ENCODE results near the gene GPR4.

DNA sequence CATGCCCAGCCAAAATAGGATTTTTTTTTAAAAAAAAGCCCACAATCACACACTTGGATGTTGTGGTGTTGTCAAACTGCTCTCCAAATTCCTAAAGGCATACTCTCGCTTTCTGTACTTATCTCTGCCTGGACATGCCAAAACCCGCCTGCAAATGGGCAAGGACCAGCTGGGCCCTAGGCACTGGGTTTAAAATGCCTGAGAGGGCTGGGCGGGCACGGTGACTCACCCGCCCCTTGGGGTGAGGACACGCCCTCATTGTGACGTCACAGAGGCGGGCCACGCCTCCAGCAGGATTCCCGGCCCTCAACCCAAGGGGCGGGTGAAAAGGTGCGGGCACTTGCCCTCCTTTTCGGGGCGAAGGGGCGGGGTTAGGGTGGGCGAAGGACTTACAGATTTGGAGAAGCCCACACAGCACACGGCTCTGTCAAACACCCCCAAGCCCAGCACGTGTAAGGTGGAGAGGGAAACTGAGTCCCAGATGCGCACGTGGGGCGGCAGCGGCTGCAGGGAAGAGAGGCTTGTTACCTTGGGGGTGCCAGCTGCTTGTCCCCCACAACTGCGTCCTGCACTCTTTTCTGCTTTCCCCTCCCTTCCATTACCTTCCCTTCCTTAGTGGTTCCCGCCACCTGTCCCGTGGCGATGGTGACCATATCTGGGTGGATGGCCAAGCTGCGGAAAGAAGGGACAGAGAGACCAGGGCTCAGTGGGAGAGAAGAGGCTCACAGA lies 30.6 kb upstream of the GPR4 start:
- TF ChIP-seq POLR2AphosphoS5 (IDR thresholded peaks at IDR 0.05; ENCODE audit: low read depth, low read length) (no peak), POLR2A (IDR thresholded peaks at IDR 0.05; ENCODE audit: low read depth, low read length) (no peak), TAF1 (IDR thresholded peaks at IDR 0.05; ENCODE audit: low read depth, low read length) (no peak), SPI1 (IDR thresholded peaks at IDR 0.05; ENCODE audit: low read depth, low read length) (no peak), PAX5 (IDR thresholded peaks at IDR 0.05; ENCODE audit: insufficient read depth, low read length, severe bottlenecking) (no peak), POU2F2 (IDR thresholded peaks at IDR 0.05; ENCODE audit: low read depth, low read length) (no peak)
